Upper lobe of left lung (tissue), 4 donors: ENCODE results near the gene ACTR2.

Source experiments
- CTCF ChIP-seq, 6 experiments: fragments of 450-650 bp in 4 of 6; fragments of 200-600 bp in 2 of 6; sonication (generic) in 2 of 6; IDR thresholded peaks; one replicate each; pipeline ENCODE4 v1.5.1; 2016 to 2019; ENCODE audit warnings: antibody characterized with exemption in 6 of 6
- EP300 ChIP-seq, 4 donors: sonication (generic); formaldehyde crosslinking; IDR thresholded peaks; one replicate each; pipeline ENCODE4 v1.5.1; 2017; ENCODE audit warnings: antibody characterized with exemption in 4 of 4, control low read depth in 2 of 4
- POLR2A ChIP-seq, 4 donors: fragments of 450-650 bp; IDR thresholded peaks; one replicate each; pipeline ENCODE4 v1.5.1; 2016 to 2017; ENCODE audit warnings: antibody characterized with exemption in 4 of 4, mild to moderate bottlenecking in 2 of 4
- POLR2AphosphoS5 ChIP-seq, 2 donors: sonication (generic); formaldehyde crosslinking; IDR thresholded peaks; one replicate each; pipeline ENCODE4 v1.5.1; 2017; ENCODE audit warnings: antibody characterized with exemption in 2 of 2

GRCh38 chr2:65212619-65213018 lies 15.0 kb upstream of the ACTR2 start:
- TF ChIP-seq POLR2AphosphoS5 (IDR thresholded peaks at IDR 0.05) = no peak
- no peak for TF ChIP-seq CTCF (IDR thresholded peaks at IDR 0.05)
- TF ChIP-seq POLR2A (IDR thresholded peaks at IDR 0.05) = no peak
- no peak for TF ChIP-seq EP300 (IDR thresholded peaks at IDR 0.05)
